Activated CD4-positive, alpha-beta T cell treated with anti-CD3 and anti-CD28 coated beads for 36 hours (primary cell): ENCODE measurements around the gene TMEM132D. TPM values are rescaled to one million over a fixed set of nuclear protein-coding genes. Genes with fewer than 3 reads are reported as not detected.
A peak's percentile ranks its signal among the peaks of the same experiment; 100 is the strongest.

Experiments
- ATAC-seq: fragments of 200-7000 bp; cut with Tn5 transposase; one replicate; pipeline ENCODE4 v1.10.0; 2021; ENCODE audit warnings: mild to moderate bottlenecking, moderate library complexity
- CTCF ChIA-PET: fragments of 350-600 bp; sonication (Branson Sonifier 250); formaldehyde crosslinking; loops from one replicate; lab custom pipeline; 2021; ENCODE audit warnings: antibody characterized with exemption; lab: Charles Lee
- POLR2A ChIA-PET: fragments of 350-600 bp; sonication (Branson Sonifier 250); formaldehyde crosslinking; loops from one replicate; lab custom pipeline; 2021; ENCODE audit warnings: antibody characterized with exemption, inconsistent platforms; lab: Charles Lee
- DNase-seq: peaks from one replicate; pipeline ENCODE4 v3.0.0-alpha.2; 2020
- H3K27ac Mint-ChIP-seq: one replicate; pipeline ENCODE4 v1.8.0; 2021; ENCODE audit warnings: mixed read lengths
- H3K27me3 Mint-ChIP-seq: one replicate; pipeline ENCODE4 v1.8.0; 2021; ENCODE audit warnings: mixed read lengths
- H3K36me3 Mint-ChIP-seq: one replicate; pipeline ENCODE4 v1.8.0; 2021; ENCODE audit warnings: low read depth, mixed read lengths
- H3K4me1 Mint-ChIP-seq: one replicate; pipeline ENCODE4 v1.8.0; 2021; ENCODE audit warnings: mixed read lengths
- H3K4me3 Mint-ChIP-seq: one replicate; pipeline ENCODE4 v1.8.0; 2021; ENCODE audit warnings: mild to moderate bottlenecking, moderate library complexity, mixed read lengths
- H3K9me3 Mint-ChIP-seq: one replicate; pipeline ENCODE4 v1.8.0; 2021; ENCODE audit warnings: low read depth, mixed read lengths
- intact Hi-C, 2 experiments: fragments of 100-400 bp; cut with DNase I in 1 of 2; cut with micrococcal nuclease in 1 of 2; formaldehyde crosslinking; loops; one replicate each; pipeline versions ENCODE4 v1.14.2 to v1.15.1; 2022 to 2024; cut with DNase I, micrococcal nuclease
- total RNA-seq, 2 experiments: library from RNA; stranded (reverse); gene quantifications; one replicate each; pipeline ENCODE4 v1.2.3, GENCODE V29; 2021

The TMEM132D gene
- total RNA-seq, 2 experiments from 2014 or later: not detected

- Mint-ChIP-seq H3K27ac (no peak overlapping the region), H3K9me3 (no peaks in the 10 kb centered on the region), H3K27me3 (no peaks in the 10 kb centered on the region), H3K36me3 (no peaks in the 10 kb centered on the region), H3K4me1 (no peaks in the 10 kb centered on the region), H3K4me3 (no peak overlapping the region)
- CTCF ChIA-PET: no interaction called here
- ATAC-seq (no peak), DNase-seq (no peak)
- POLR2A ChIA-PET: no interaction called here
- intact Hi-C loops: no loop called here
Measured at GRCh38 chr12:129570796-129571400, 332.9 kb downstream of the TMEM132D start.

DNA sequence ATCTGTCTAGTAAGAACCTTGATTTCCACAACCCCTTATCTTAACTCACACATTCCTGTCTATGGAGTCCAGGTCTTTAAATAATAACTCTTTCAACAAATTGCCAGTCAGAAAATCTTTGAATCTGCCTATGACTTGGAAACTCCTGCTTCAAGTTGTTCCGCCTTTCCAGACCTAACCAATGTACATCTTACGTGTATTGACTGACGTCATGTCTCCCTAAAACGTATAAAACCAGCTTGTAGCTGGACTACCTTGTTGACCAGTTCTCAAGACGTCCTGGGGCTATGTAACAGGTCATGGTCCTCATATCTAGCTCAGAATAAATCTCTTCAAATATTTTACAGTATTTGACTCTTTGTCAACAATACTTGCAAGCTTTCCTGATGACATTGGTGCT is 337.0 kb downstream of the TMEM132D start:
- Mint-ChIP-seq H3K9me3 (peaks cover 6% of the 10 kb centered on the region), H3K4me1 (no peaks in the 10 kb centered on the region), H3K27me3 (no peaks in the 10 kb centered on the region), H3K4me3 (no peak overlapping the region), H3K36me3 (no peaks in the 10 kb centered on the region), H3K27ac (no peak overlapping the region)
- ChIA-PET POLR2A (no interaction called here), CTCF (no interaction called here)
- intact Hi-C loops: no loop called here
- DNase-seq (no peak), ATAC-seq (no peak)

DNA sequence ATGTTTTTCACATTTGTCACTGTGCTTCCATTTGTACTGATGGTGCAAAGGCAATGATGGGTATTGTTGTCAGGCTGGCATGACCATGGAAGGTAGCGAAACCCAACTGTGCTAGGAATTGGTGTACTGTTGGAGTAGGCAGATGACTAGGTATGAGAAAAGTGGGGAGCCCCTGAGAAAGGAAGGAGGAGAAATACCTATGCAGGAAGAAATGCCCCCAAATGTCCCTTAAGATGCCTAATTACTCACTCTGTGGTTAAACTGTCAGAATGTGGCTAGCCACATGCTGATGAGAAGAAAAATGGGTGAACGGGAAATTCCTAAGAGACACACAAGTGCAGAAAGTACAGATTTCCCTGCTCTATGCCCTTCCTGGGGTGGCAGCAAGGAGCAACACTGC is 339.1 kb downstream of the TMEM132D start:
- CTCF ChIA-PET: no interaction called here
- Mint-ChIP-seq H3K36me3 (no peaks in the 10 kb centered on the region), H3K27me3 (no peaks in the 10 kb centered on the region), H3K4me1 (no peaks in the 10 kb centered on the region), H3K9me3 (peaks cover 6% of the 10 kb centered on the region), H3K4me3 (no peak overlapping the region), H3K27ac (no peak overlapping the region)
- peak; percentile 4 for DNase-seq
- POLR2A ChIA-PET: no interaction called here
- peak; percentile 42 for ATAC-seq
- intact Hi-C loops: no loop called here

GRCh38 chr12:129563266-129563665 is 340.6 kb downstream of the TMEM132D start:
- intact Hi-C loops: no loop called here
- ChIA-PET POLR2A (no interaction called here), CTCF (no interaction called here)
- H3K27ac Mint-ChIP-seq: no peak overlapping the region
- H3K9me3 Mint-ChIP-seq: peaks cover 6% of the 10 kb centered on the region
- no peaks in the 10 kb centered on the region for H3K36me3 Mint-ChIP-seq
- no peaks in the 10 kb centered on the region for H3K27me3 Mint-ChIP-seq
- DNase-seq: no peak
- H3K4me1 Mint-ChIP-seq: no peaks in the 10 kb centered on the region
- no peak for ATAC-seq
- H3K4me3 Mint-ChIP-seq: no peak overlapping the region

DNA sequence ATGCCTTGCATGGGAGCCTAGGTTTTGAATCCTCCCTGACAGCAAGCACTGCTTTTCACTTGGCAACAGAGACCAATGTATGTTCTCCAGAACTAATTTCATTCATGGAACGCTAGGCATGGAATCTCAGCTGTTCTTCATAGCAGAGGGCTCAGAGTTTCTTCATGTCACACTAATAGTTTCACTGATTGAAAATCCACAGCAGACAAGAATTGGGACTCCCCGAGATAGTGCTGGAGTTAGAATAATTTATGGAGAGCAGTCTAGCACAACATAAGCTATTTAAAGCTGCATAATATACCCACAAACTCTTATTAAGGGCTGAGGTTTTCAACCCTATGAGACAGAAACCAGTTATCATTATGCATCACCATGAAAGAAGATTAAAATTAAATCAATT is 342.5 kb downstream of the TMEM132D start:
- ChIA-PET POLR2A (no interaction called here), CTCF (no interaction called here)
- no peak overlapping the region for H3K4me3 Mint-ChIP-seq
- intact Hi-C loops: no loop called here
- H3K9me3 Mint-ChIP-seq: peaks cover 6% of the 10 kb centered on the region
- DNase-seq (no peak), ATAC-seq (no peak)
- H3K27me3 Mint-ChIP-seq: no peaks in the 10 kb centered on the region
- no peak overlapping the region for H3K27ac Mint-ChIP-seq
- no peaks in the 10 kb centered on the region for H3K36me3 Mint-ChIP-seq
- no peaks in the 10 kb centered on the region for H3K4me1 Mint-ChIP-seq

DNA sequence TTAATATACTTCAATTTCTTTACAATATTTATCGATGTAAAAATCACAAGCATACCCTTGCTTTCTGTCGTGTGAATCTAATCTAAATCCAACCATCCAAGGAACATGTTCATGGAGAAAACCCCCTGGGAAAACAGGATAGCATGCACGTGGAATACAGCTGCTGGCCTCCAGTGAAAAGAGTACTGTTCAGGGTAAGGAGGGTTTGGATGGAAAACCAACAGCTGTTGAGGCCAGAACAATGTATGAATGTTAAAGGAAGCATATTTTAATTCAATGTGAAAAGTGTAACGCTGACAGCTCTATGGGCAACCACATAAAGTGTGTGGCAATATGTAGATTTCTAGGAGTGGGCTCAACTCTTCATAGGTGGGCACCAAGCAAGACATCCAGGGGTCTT is 344.0 kb downstream of the TMEM132D start:
- Mint-ChIP-seq H3K27me3 (no peaks in the 10 kb centered on the region), H3K9me3 (peaks cover 7% of the 10 kb centered on the region), H3K36me3 (no peaks in the 10 kb centered on the region), H3K4me3 (no peak overlapping the region), H3K4me1 (no peaks in the 10 kb centered on the region), H3K27ac (no peak overlapping the region)
- ATAC-seq (no peak), DNase-seq (no peak)
- ChIA-PET CTCF (no interaction called here), POLR2A (no interaction called here)
- intact Hi-C loops: no loop called here

DNA sequence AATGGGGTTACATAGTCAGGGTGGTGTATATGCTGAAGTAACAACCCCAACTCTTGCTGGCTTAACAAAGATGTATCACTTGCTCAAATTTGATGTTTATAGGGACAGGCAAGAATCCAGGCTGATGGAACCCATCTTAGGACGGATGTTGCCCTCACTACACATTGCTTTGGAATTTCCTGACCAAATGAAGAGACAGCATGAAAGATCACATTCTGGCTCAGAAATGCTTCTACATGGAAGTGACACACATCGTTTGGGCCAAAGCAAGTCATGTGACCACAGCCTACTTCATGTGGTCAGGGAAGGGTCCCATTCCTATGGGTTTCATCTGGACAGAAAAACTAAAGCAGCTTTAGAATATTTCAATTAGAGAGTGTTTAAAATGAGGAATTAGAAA is 345.8 kb downstream of the TMEM132D start:
- ChIA-PET POLR2A (no interaction called here), CTCF (no interaction called here)
- H3K4me3 Mint-ChIP-seq: no peak overlapping the region
- no peak for DNase-seq
- no peak for ATAC-seq
- no peak overlapping the region for H3K27ac Mint-ChIP-seq
- intact Hi-C loops: no loop called here
- H3K36me3 Mint-ChIP-seq: no peaks in the 10 kb centered on the region
- peaks cover 9% of the 10 kb centered on the region for H3K9me3 Mint-ChIP-seq
- no peaks in the 10 kb centered on the region for H3K4me1 Mint-ChIP-seq
- no peaks in the 10 kb centered on the region for H3K27me3 Mint-ChIP-seq

DNA sequence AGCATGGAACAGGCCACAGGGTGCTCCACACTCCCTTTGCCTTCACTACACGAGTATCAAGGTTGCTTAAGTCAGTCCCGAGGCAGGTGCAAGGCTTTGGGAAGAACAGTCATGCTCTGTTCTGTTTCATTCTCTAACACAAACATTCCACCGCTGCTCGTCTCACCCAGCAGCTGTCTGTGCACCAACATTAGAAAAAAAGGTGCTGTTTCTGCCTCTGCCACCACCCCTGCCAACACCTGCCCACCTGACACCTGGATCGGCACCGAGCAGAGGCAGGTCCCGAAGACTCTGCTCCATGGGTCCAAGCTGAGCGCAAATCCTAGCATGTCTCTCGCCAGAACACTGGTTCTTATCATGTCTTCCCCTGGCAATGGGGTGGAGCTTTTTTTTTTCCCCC is 347.7 kb downstream of the TMEM132D start:
- intact Hi-C loops: no loop called here
- POLR2A ChIA-PET: no interaction called here
- Mint-ChIP-seq H3K4me1 (no peaks in the 10 kb centered on the region), H3K36me3 (no peaks in the 10 kb centered on the region), H3K9me3 (peaks cover 13% of the 10 kb centered on the region), H3K27ac (no peak overlapping the region), H3K4me3 (no peak overlapping the region), H3K27me3 (no peaks in the 10 kb centered on the region)
- no peak for ATAC-seq
- CTCF ChIA-PET: no interaction called here
- no peak for DNase-seq

GRCh38 chr12:129552996-129553750 is 350.7 kb downstream of the TMEM132D start:
- POLR2A ChIA-PET: no interaction called here
- Mint-ChIP-seq H3K27me3 (no peaks in the 10 kb centered on the region), H3K4me1 (no peaks in the 10 kb centered on the region), H3K27ac (no peak overlapping the region), H3K36me3 (peaks cover 3% of the 10 kb centered on the region), H3K4me3 (no peak overlapping the region), H3K9me3 (peaks cover 23% of the 10 kb centered on the region)
- DNase-seq (no peak), ATAC-seq (no peak)
- intact Hi-C loops: no loop called here
- CTCF ChIA-PET: no interaction called here

DNA sequence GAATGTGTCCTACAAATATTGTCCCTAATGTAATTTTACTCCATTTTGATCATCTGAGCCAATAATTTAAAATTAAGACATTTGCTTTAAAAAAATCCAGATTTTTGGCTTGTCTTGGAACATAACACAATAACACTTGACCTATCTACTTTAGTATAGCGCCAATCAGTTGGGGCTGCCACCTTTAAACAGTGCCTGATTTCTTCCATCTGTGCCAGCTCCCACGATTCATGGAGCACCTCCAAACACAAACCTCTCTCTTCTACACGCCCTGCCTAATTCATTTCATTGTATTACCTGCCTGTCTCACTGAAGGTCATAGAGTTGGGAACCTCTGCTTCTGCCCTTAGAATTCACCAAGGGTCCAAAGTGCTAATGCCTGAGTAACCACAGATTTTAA is 352.4 kb downstream of the TMEM132D start:
- peaks cover 23% of the 10 kb centered on the region for H3K9me3 Mint-ChIP-seq

DNA sequence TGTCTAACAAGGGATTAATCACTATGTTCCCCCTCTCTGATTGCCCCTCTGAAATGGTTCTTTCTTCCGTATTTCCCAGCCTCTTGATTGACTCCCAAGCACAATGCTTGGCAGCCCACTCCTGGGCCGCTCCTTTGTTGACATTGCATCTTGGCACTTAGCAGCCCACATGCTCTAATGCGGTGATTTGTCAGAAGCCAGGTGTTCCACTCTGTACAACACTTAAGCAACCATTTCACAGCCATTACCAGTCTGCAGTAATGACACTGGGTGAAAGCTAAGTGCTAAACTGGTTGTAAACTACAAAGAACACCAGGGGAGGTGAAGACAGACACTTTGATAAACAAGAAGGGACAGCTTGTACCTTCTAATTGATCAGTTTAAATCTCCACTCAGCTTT is 353.5 kb downstream of the TMEM132D start:
- peaks cover 22% of the 10 kb centered on the region for H3K9me3 Mint-ChIP-seq

More for the DNA sequence above, 352.4 kb downstream of the TMEM132D start:
- CTCF ChIA-PET: no interaction called here
- Mint-ChIP-seq H3K27me3 (no peaks in the 10 kb centered on the region), H3K36me3 (peaks cover 3% of the 10 kb centered on the region), H3K4me3 (no peak overlapping the region), H3K4me1 (no peaks in the 10 kb centered on the region), H3K27ac (no peak overlapping the region)
- ATAC-seq (no peak), DNase-seq (no peak)
- POLR2A ChIA-PET: no interaction called here
- intact Hi-C loops: no loop called here

DNA sequence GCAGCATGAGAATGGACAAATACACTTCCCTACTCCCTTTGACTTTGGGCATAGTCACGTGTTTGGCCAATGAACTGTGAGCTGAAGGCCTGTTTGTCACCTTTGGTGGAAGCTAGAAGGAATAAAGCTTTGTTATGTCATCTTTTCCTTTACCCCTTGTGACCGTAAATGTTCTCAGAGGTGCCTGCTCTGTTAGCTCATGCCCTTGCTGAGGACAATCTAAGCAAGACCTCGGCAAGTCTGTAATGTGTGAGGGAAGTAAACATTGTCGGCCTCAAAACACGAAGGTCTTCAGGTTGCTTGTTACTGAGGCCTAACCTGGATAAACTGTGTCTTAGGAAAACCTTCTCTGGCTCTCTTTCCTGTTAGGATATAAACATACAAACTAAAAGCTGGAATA is 354.2 kb downstream of the TMEM132D start:
- ATAC-seq: no peak
- DNase-seq: no peak
- Mint-ChIP-seq H3K27me3 (no peaks in the 10 kb centered on the region), H3K4me3 (no peak overlapping the region), H3K36me3 (peaks cover 3% of the 10 kb centered on the region), H3K27ac (no peak overlapping the region), H3K4me1 (no peaks in the 10 kb centered on the region), H3K9me3 (peaks cover 21% of the 10 kb centered on the region)
- POLR2A ChIA-PET: no interaction called here
- CTCF ChIA-PET: no interaction called here
- intact Hi-C loops: no loop called here

More for the DNA sequence above, 353.5 kb downstream of the TMEM132D start:
- no peak for DNase-seq
- ChIA-PET POLR2A (no interaction called here), CTCF (no interaction called here)
- Mint-ChIP-seq H3K36me3 (peaks cover 3% of the 10 kb centered on the region), H3K4me1 (no peaks in the 10 kb centered on the region), H3K27me3 (no peaks in the 10 kb centered on the region), H3K4me3 (no peak overlapping the region), H3K27ac (no peak overlapping the region)
- intact Hi-C loops: no loop called here
- ATAC-seq: no peak
